Lower lobe of right lung (tissue), 2 donors: ENCODE results near the gene PDZD2. TPM values are rescaled to one million over a fixed set of nuclear protein-coding genes. Genes with fewer than 3 reads are reported as not detected.

Experiments
- ATAC-seq, 2 donors: fragments of 200-7000 bp; cut with Tn5 transposase; one replicate each; pipeline ENCODE4 v1.9.1; 2020 to 2022; ENCODE audit warnings: mild to moderate bottlenecking in 2 of 2, moderate library complexity in 2 of 2
- DNase-seq: peaks from one replicate; pipeline ENCODE4 v3.0.0-alpha.2; 2020
- H3K27ac ChIP-seq: fragments of 200-600 bp; one replicate; pipeline ENCODE4 v1.8.0; 2022
- H3K27me3 ChIP-seq: fragments of 200-600 bp; one replicate; pipeline ENCODE4 v1.8.0; 2022; ENCODE audit warnings: low read depth
- H3K36me3 ChIP-seq: fragments of 200-600 bp; one replicate; pipeline ENCODE4 v1.8.0; 2022; ENCODE audit warnings: mild to moderate bottlenecking
- H3K4me1 ChIP-seq: fragments of 200-600 bp; one replicate; pipeline ENCODE4 v1.8.0; 2022
- H3K4me3 ChIP-seq: fragments of 200-600 bp; one replicate; pipeline ENCODE4 v1.8.0; 2022; ENCODE audit warnings: mild to moderate bottlenecking
- H3K9me3 ChIP-seq: fragments of 200-600 bp; one replicate; pipeline ENCODE4 v1.8.0; 2022
- intact Hi-C: fragments of 100-400 bp; cut with DNase I; formaldehyde crosslinking; loops from one replicate; pipeline ENCODE4 v1.11.0; 2022
- total RNA-seq: library from RNA; stranded (reverse); fragmentation: NEBNext Ultra II Directional; extraction: Animal tissue kit (Norgen Biotek cat#: 25700); gene quantifications from one replicate; pipeline ENCODE4 v1.2.1, GENCODE V29; 2021
- TF ChIP-seq, protein P1 (sequence below): fragments of 200-600 bp; IDR thresholded peaks from one replicate; pipeline ENCODE4 v1.8.0; 2022; ENCODE audit warnings: antibody characterized with exemption, mild to moderate bottlenecking
- donor health status: DM: no; HTN: yes; CAD: no; lungs with severe emphysema.

The PDZD2 gene
- total RNA-seq, 1 donor from 2014 or later: 67.8 TPM

DNA sequence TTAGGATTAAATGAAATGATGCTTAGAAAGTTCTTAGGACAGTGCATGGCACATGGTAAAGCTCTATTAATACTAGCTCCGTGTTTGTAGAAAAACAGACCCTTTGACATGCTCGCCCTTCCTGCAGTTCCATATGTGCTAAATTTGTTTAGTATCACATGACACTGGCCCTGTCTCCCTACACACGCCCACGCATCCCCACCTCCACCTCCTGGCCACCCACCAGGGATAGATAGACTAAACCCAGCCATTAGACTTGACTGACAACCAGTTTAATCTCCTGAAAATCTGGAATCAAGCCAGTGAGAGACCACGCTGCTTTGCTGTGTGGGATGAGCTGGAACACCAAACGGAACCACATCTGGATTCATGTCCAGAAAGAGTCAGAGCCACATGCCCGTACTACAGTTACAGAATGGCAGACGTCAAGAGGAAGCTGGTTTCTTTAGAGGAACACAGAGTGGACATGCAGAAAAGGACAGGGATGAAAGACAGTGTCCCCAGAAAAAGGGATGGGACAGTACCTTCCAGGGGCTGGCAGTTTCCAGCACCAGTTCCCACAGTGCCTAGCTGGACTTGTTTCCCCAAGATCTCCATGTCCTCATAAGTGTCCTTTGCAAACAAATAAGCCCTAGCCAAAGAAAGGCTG lies 186.1 kb downstream of the PDZD2 start:
- ATAC-seq (peak in 1 of 2 donors; percentile 24), DNase-seq (no peak)
- H3K27me3 ChIP-seq: no peaks in the 10 kb centered on the region
- peaks cover 4% of the 10 kb centered on the region for H3K9me3 ChIP-seq
- H3K27ac ChIP-seq: no peak overlapping the region
- no peaks in the 10 kb centered on the region for H3K4me1 ChIP-seq
- intact Hi-C loops: loop anchor here (10.0 kb wide), 1 partner anchor 250 kb away; no protein-coding TSS in a partner anchor
- no peaks in the 10 kb centered on the region for H3K36me3 ChIP-seq
- TF ChIP-seq, protein P1, sequence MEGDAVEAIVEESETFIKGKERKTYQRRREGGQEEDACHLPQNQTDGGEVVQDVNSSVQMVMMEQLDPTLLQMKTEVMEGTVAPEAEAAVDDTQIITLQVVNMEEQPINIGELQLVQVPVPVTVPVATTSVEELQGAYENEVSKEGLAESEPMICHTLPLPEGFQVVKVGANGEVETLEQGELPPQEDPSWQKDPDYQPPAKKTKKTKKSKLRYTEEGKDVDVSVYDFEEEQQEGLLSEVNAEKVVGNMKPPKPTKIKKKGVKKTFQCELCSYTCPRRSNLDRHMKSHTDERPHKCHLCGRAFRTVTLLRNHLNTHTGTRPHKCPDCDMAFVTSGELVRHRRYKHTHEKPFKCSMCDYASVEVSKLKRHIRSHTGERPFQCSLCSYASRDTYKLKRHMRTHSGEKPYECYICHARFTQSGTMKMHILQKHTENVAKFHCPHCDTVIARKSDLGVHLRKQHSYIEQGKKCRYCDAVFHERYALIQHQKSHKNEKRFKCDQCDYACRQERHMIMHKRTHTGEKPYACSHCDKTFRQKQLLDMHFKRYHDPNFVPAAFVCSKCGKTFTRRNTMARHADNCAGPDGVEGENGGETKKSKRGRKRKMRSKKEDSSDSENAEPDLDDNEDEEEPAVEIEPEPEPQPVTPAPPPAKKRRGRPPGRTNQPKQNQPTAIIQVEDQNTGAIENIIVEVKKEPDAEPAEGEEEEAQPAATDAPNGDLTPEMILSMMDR: no peak
- no peak overlapping the region for H3K4me3 ChIP-seq

DNA sequence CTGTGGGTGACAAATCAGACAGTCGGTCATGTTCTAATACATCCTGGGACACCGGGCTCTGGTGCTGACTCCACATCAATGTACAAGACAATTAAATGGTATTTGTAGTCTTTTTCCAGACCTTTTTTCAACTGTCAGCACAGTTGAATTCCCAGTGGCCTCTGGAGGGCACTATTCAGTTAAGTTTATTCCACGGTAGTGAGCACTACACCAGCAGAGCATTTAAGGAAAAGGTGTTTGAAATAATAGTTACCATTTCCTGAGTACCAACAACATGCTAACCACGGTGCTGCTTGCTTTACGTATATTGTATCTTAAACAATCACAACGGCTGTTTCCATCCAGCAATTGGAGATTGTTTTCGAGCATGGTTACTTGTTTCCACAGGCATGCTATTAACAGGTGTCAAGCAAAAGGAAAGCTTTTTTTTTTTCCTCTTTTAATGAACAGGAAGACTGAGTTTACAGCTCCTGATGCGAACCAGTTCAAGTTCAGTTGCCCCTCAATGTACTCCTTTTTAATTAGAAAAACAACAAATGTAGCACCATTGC lies 186.7 kb downstream of the PDZD2 start:
- TF ChIP-seq, protein P1: peak; percentile 72
- no peaks in the 10 kb centered on the region for H3K27me3 ChIP-seq
- intact Hi-C loops: loop anchor here (10.0 kb wide), 1 partner anchor 249 kb away; no protein-coding TSS in a partner anchor
- peak; percentile 83 to 92 for ATAC-seq
- no peaks in the 10 kb centered on the region for H3K36me3 ChIP-seq
- no peak for DNase-seq
- peaks cover 4% of the 10 kb centered on the region for H3K9me3 ChIP-seq
- H3K27ac ChIP-seq: no peak overlapping the region
- H3K4me3 ChIP-seq: no peak overlapping the region
- no peaks in the 10 kb centered on the region for H3K4me1 ChIP-seq

DNA sequence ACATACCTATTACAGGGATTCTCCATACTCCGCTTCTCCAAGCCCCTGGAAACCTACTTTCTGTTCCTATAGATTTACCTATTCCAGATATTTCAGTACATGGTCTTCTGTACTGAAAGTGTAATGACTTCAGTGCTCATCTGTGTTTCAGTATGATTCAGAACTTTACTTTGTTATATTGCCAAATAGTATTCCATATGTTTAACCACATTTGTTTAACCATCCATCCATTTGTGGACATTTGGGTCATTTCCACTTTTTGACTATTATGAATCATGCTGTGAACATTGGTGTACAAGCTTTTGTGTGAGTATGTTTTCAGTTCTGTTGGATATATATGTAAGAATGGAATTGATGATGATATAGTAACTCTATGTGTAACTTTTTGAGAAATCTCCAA lies 188.9 kb downstream of the PDZD2 start:
- no peaks in the 10 kb centered on the region for H3K4me1 ChIP-seq
- no peaks in the 10 kb centered on the region for H3K27me3 ChIP-seq
- no peaks in the 10 kb centered on the region for H3K36me3 ChIP-seq
- no peak overlapping the region for H3K4me3 ChIP-seq
- DNase-seq (no peak), ATAC-seq (no peak)
- intact Hi-C loops: loop anchor here (10.0 kb wide), 1 partner anchor 247 kb away; no protein-coding TSS in a partner anchor
- TF ChIP-seq, protein P1: no peak
- peaks cover 4% of the 10 kb centered on the region for H3K9me3 ChIP-seq
- H3K27ac ChIP-seq: no peak overlapping the region

DNA sequence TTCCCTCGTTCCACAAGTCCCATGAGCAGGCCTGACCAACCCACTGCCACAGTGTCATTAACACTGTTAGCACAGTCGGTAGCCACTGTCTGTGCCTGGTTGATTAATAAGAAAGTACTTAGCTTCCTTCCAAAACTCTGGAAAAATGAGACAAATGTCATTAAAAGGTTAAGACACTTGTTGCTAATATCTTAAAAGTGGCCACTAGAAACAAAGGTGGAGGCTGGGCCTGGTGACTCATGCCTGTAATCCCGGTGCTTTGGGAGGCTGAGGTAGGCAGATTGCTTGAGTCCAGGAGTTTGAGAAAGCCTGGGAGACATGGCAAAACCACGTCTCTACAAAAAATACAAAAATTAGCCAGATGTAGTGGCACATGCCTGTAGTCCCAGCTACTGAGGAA lies 194.0 kb downstream of the PDZD2 start:
- Histone ChIP-seq H3K27ac (no peak overlapping the region), H3K4me1 (no peaks in the 10 kb centered on the region), H3K27me3 (no peaks in the 10 kb centered on the region), H3K4me3 (no peak overlapping the region), H3K9me3 (peaks cover 4% of the 10 kb centered on the region), H3K36me3 (no peaks in the 10 kb centered on the region)
- DNase-seq (no peak), ATAC-seq (peak; percentile 41 to 87)
- TF ChIP-seq, protein P1: no peak
- intact Hi-C loops: no loop called here

DNA sequence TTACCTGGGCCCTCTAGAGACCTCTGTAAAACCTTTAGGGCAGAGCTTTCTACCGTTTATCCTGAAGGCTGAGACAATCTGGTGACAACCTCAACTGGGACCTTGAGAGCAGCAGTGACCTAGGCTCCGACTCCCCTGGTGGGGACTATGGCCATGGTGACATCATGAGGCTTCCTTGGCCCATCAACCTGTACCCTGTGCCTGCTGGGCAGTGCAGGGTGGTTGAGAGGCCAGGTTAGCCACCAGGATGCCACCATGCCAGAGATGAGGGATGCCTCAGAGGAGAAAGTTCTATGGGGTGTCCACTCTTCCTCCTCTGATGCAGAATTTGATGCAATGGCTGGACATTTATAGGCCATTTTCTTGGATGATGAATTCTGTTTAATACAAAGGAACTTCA lies 194.8 kb downstream of the PDZD2 start:
- Histone ChIP-seq H3K27me3 (no peaks in the 10 kb centered on the region), H3K4me1 (no peaks in the 10 kb centered on the region), H3K27ac (no peak overlapping the region), H3K4me3 (no peak overlapping the region), H3K36me3 (no peaks in the 10 kb centered on the region), H3K9me3 (peaks cover 3% of the 10 kb centered on the region)
- TF ChIP-seq, protein P1: no peak
- DNase-seq (no peak), ATAC-seq (no peak)
- intact Hi-C loops: no loop called here
